ENCODE measurements around the gene LOXHD1.

DNA sequence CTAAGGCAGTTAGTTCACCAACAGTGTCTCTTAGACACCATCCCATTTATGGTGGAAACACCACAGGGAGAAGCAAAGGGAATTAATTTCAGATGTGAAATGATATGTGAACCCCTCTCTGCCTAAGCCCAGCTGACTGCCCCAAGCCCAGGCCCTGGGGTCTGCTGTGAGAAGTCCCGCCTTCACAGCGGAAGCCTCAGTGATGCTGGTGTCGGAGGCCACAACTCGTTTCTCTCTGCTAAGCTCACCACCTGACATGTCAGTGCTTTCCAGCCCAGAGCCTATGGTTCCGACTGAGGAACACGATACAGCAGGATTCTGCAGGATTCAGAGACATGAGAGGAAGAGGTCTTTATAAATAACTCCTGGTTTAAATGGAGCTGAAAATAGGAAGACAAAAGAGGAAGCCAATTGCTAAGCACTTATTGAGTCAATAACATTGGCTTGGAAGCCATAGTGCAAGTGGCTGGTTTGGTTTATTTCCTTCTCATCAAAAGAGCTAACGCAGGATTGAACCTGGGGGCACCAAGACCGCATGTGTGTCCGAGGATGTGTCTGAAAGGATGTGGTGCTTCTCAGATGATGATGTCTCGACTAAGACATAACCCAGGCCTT is 21.9 kb upstream of the LOXHD1 start:
- TF ChIP-seq EZH2 (IDR thresholded peaks at IDR 0.05; ENCODE audit: low read depth), result no peak
- TF ChIP-seq, protein P1, sequence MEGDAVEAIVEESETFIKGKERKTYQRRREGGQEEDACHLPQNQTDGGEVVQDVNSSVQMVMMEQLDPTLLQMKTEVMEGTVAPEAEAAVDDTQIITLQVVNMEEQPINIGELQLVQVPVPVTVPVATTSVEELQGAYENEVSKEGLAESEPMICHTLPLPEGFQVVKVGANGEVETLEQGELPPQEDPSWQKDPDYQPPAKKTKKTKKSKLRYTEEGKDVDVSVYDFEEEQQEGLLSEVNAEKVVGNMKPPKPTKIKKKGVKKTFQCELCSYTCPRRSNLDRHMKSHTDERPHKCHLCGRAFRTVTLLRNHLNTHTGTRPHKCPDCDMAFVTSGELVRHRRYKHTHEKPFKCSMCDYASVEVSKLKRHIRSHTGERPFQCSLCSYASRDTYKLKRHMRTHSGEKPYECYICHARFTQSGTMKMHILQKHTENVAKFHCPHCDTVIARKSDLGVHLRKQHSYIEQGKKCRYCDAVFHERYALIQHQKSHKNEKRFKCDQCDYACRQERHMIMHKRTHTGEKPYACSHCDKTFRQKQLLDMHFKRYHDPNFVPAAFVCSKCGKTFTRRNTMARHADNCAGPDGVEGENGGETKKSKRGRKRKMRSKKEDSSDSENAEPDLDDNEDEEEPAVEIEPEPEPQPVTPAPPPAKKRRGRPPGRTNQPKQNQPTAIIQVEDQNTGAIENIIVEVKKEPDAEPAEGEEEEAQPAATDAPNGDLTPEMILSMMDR (conservative IDR thresholded peaks at IDR 0.05), result no peak
